ENCODE results near the gene MS4A10.

DNA sequence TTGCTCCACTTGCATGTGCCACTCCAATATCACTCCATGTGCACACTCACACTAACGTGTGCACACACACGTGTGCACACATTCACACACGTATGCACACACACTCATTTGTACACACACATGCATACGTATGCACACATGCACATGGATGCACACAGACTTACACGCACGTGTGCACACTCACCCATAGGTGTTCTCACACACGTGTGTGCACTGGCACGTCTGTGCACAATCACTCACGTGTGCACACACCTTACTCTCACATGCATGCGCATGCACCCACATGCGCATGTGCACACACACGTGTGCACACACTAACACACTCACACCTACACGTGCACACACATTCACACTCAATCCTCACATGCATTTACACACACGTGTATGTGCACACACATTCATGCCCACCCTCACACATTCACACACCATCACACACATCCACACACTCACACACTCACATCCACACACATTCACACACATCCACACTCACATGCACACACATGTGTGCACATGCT lies 37.7 kb upstream of the MS4A10 start:
- TF ChIP-seq, protein P1, sequence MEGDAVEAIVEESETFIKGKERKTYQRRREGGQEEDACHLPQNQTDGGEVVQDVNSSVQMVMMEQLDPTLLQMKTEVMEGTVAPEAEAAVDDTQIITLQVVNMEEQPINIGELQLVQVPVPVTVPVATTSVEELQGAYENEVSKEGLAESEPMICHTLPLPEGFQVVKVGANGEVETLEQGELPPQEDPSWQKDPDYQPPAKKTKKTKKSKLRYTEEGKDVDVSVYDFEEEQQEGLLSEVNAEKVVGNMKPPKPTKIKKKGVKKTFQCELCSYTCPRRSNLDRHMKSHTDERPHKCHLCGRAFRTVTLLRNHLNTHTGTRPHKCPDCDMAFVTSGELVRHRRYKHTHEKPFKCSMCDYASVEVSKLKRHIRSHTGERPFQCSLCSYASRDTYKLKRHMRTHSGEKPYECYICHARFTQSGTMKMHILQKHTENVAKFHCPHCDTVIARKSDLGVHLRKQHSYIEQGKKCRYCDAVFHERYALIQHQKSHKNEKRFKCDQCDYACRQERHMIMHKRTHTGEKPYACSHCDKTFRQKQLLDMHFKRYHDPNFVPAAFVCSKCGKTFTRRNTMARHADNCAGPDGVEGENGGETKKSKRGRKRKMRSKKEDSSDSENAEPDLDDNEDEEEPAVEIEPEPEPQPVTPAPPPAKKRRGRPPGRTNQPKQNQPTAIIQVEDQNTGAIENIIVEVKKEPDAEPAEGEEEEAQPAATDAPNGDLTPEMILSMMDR (IDR thresholded peaks at IDR 0.05) = no peak
- TF ChIP-seq POLR2A (IDR thresholded peaks at IDR 0.05) (no peak), POLR2AphosphoS5 (IDR thresholded peaks at IDR 0.05) (no peak)

All from sigmoid colon (tissue), 4 donors.